HepG2 (cell line): Measurements from ENCODE around the gene AZU1. TPM values are rescaled to one million over a fixed set of nuclear protein-coding genes. Genes with fewer than 3 reads are reported as not detected.
A peak's percentile ranks its signal among the peaks of the same experiment; 100 is the strongest.

Experiments used
- PCBP1 ChIP-seq: fragments of 200-400 bp; formaldehyde crosslinking; IDR thresholded peaks from 2 replicates; pipeline ENCODE4 v1.6.1; 2017; ENCODE audit warnings: mild to moderate bottlenecking, low read depth, low read length, borderline replicate concordance
- RAD21 ChIP-seq: fragments of 450-650 bp; formaldehyde crosslinking; IDR thresholded peaks from 2 replicates; pipeline ENCODE4 v1.5.0; 2020; ENCODE audit warnings: mild to moderate bottlenecking
- SALL2 ChIP-seq: sonication (generic); formaldehyde crosslinking; IDR thresholded peaks from 2 replicates; pipeline ENCODE4 v1.8.1; 2023; ENCODE audit warnings: mild to moderate bottlenecking, missing genetic modification reagents, inconsistent platforms
- ZNF256 ChIP-seq: sonication (generic); formaldehyde crosslinking; conservative IDR thresholded peaks from 2 replicates; pipeline ENCODE4 v1.4.0; 2020; ENCODE audit warnings: missing genetic modification reagents
- ZNF280D ChIP-seq: sonication (generic); formaldehyde crosslinking; IDR thresholded peaks from 2 replicates; pipeline ENCODE4 v1.5.1; 2020; ENCODE audit warnings: mild to moderate bottlenecking, missing genetic modification reagents
- ZNF335 ChIP-seq: sonication (generic); formaldehyde crosslinking; IDR thresholded peaks from 2 replicates; pipeline ENCODE4 v1.4.0; 2020; ENCODE audit warnings: missing genetic modification reagents
- ZNF367 ChIP-seq: sonication (generic); formaldehyde crosslinking; IDR thresholded peaks from 2 replicates; pipeline ENCODE4 v1.4.0; 2020; ENCODE audit warnings: missing genetic modification reagents, borderline replicate concordance
- polyA plus RNA-seq, 8 experiments: library from polyadenylated mRNA; depleted of rRNA in 3 of 8; stranded (reverse) in 7 of 8; unstranded in 1 of 8; fragments of >200 nt; fragmentation: Illumina TruSeq in 4 of 8; extraction: Trizol in 4 of 8; gene quantifications; 2 replicates each; pipeline versions ENCODE4 v1.2.1 to v1.2.3, GENCODE V29; 2011 to 2016; ENCODE audit warnings: low read depth in 4 of 8, missing spikeins in 1 of 8, mixed read lengths in 1 of 8; ENCODE audit not compliant: insufficient read depth in 1 of 8
- total RNA-seq, 5 experiments: library from RNA; depleted of rRNA; stranded (reverse); fragments of >200 nt; fragmentation: Illumina TruSeq; extraction: Trizol; gene quantifications; 2 replicates each; pipeline ENCODE4 v1.2.3, GENCODE V29; 2016; ENCODE audit warnings: low read depth in 1 of 5
- TF ChIP-seq, protein P1 (sequence below): sonication (generic); formaldehyde crosslinking; IDR thresholded peaks from 2 replicates; pipeline ENCODE4 v1.4.0; 2020; ENCODE audit warnings: missing genetic modification reagents

AZU1 gene
- total and polyA plus RNA-seq, 2 of the 13 experiments (the other 11 are each of a cell fraction or from before 2014, with no cell fraction given): not detected

DNA sequence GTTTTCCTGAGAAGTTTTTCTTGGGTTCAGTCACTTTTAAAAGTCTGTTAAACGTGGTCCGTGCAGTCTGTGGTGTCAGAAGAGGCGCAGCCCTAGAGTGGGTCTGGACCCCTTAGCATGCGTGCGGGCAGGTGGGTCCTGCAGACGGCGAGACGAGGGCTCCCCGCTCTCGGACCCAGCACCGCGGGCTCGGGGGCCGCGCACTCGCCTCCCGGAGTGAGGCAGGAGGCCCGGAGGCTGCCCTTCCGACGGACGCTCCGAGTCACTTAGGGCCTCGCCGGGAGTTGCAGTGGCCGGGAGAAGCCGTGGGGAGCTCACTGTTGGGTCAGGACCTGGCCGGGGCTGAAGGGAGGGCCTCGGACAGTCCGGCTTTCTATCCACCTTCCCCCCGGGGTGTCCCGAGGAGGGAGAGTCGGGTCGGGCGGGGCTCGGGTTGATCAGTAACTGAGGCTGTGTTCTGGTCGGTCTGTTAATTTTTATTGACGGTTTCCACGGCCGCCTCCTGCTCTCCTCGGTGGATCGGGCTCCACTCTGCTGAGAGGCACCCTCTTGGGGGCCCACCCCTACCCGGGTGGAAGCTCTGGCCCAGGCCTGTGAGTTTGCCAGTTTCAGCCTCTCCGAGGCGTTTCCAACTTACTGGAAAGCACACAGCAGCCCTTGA lies 29.1 kb upstream of the AZU1 start (continued):
- TF ChIP-seq ZNF280D (CRISPR knock-in tag) (0 out of 2 replicates have a peak, but pooled peaks have one; percentile 59), ZNF367 (CRISPR knock-in tag) (no peak), ZNF256 (CRISPR knock-in tag) (0 out of 2 replicates have a peak, but pooled peaks have one; percentile 36), PCBP1 (0 out of 2 replicates have a peak, but pooled peaks have one; percentile 52), SALL2 (peak; percentile 28; the same call in 1 of the 2 replicates), RAD21 (no peak), ZNF335 (peak; percentile 28; the same call in 1 of the 2 replicates)
- TF ChIP-seq, protein P1, sequence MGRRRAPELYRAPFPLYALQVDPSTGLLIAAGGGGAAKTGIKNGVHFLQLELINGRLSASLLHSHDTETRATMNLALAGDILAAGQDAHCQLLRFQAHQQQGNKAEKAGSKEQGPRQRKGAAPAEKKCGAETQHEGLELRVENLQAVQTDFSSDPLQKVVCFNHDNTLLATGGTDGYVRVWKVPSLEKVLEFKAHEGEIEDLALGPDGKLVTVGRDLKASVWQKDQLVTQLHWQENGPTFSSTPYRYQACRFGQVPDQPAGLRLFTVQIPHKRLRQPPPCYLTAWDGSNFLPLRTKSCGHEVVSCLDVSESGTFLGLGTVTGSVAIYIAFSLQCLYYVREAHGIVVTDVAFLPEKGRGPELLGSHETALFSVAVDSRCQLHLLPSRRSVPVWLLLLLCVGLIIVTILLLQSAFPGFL: no peak
